WTC11 (cell line): ENCODE data around the gene SNAPC4. TPM values are rescaled to one million over a fixed set of nuclear protein-coding genes. Genes with fewer than 3 reads are reported as not detected.

ENCODE experiments used
- AFF4 ChIP-seq: sonication (generic); formaldehyde crosslinking; IDR thresholded peaks from 2 replicates; pipeline ENCODE4 v1.8.1; 2023; ENCODE audit warnings: mild to moderate bottlenecking, missing genetic modification reagents, borderline replicate concordance
- AR ChIP-seq: fragments of 250-450 bp; sonication (Bioruptor Pico); IDR thresholded peaks from 2 replicates; pipeline ENCODE4 v1.9.0; 2021; ENCODE audit warnings: mild to moderate bottlenecking
- ARID4B ChIP-seq: sonication (generic); formaldehyde crosslinking; IDR thresholded peaks from 2 replicates; pipeline ENCODE4 v1.8.0; 2023; ENCODE audit warnings: missing genetic modification reagents, mild to moderate bottlenecking, borderline replicate concordance
- CREB1 ChIP-seq: sonication (generic); formaldehyde crosslinking; IDR thresholded peaks from 2 replicates; pipeline ENCODE4 v1.8.0; 2023; ENCODE audit warnings: mild to moderate bottlenecking, missing genetic modification reagents
- E2F1 ChIP-seq: sonication (generic); formaldehyde crosslinking; IDR thresholded peaks from 2 replicates; pipeline ENCODE4 v1.8.0; 2022; ENCODE audit warnings: mild to moderate bottlenecking, missing genetic modification reagents
- ELF4 ChIP-seq: sonication (generic); formaldehyde crosslinking; IDR thresholded peaks from 2 replicates; pipeline ENCODE4 v1.8.1; 2022; ENCODE audit warnings: low read depth, mild to moderate bottlenecking, moderate library complexity, missing genetic modification reagents
- FOXK1 ChIP-seq: sonication (generic); formaldehyde crosslinking; IDR thresholded peaks from 2 replicates; pipeline ENCODE4 v1.8.0; 2022; ENCODE audit warnings: mild to moderate bottlenecking, moderate library complexity, missing genetic modification reagents
- GRHL2 ChIP-seq: fragments of 250-450 bp; sonication (Bioruptor Pico); IDR thresholded peaks from 2 replicates; pipeline ENCODE4 v1.8.0; 2022; ENCODE audit warnings: mild to moderate bottlenecking, moderate library complexity; ENCODE audit not compliant: insufficient replicate concordance, severe bottlenecking
- IRF2 ChIP-seq: sonication (generic); formaldehyde crosslinking; IDR thresholded peaks from 2 replicates; pipeline ENCODE4 v1.8.0; 2022; ENCODE audit warnings: low read depth, missing genetic modification reagents, borderline replicate concordance
- MLX ChIP-seq: sonication (generic); formaldehyde crosslinking; IDR thresholded peaks from 2 replicates; pipeline ENCODE4 v1.8.1; 2023; ENCODE audit warnings: mild to moderate bottlenecking, missing genetic modification reagents, moderate library complexity
- NFYB ChIP-seq: sonication (generic); formaldehyde crosslinking; conservative IDR thresholded peaks from 2 replicates; pipeline ENCODE4 v1.8.0; 2022; ENCODE audit warnings: low read depth, missing genetic modification reagents
- OVOL2 ChIP-seq: fragments of 250-450 bp; sonication (Bioruptor Pico); IDR thresholded peaks from 2 replicates; pipeline ENCODE4 v1.9.0; 2021; ENCODE audit warnings: mild to moderate bottlenecking, borderline replicate concordance
- PREB ChIP-seq: sonication (generic); formaldehyde crosslinking; IDR thresholded peaks from 2 replicates; pipeline ENCODE4 v1.8.1; 2022; ENCODE audit warnings: mild to moderate bottlenecking, missing genetic modification reagents, moderate library complexity, borderline replicate concordance
- TEAD4 ChIP-seq: sonication (generic); formaldehyde crosslinking; IDR thresholded peaks from 2 replicates; pipeline ENCODE4 v1.8.0; 2022; ENCODE audit warnings: mild to moderate bottlenecking, missing genetic modification reagents
- USF1 ChIP-seq: sonication (generic); formaldehyde crosslinking; IDR thresholded peaks from 2 replicates; pipeline ENCODE4 v1.8.0; 2022; ENCODE audit warnings: mild to moderate bottlenecking, missing genetic modification reagents
- USF2 ChIP-seq: sonication (generic); formaldehyde crosslinking; IDR thresholded peaks from 2 replicates; pipeline ENCODE4 v1.8.1; 2023; ENCODE audit warnings: mild to moderate bottlenecking, missing genetic modification reagents, moderate library complexity
- ZBTB21 ChIP-seq: sonication (generic); formaldehyde crosslinking; IDR thresholded peaks from 2 replicates; pipeline ENCODE4 v1.8.1; 2023; ENCODE audit warnings: mild to moderate bottlenecking, missing genetic modification reagents, borderline replicate concordance
- ZMAT4 ChIP-seq: fragments of 250-450 bp; sonication (Bioruptor Pico); IDR thresholded peaks from 2 replicates; pipeline ENCODE4 v1.9.0; 2021; ENCODE audit warnings: mild to moderate bottlenecking
- ZNF138 ChIP-seq: sonication (generic); formaldehyde crosslinking; conservative IDR thresholded peaks from 2 replicates; pipeline ENCODE4 v1.8.1; 2022; ENCODE audit warnings: mild to moderate bottlenecking, moderate library complexity, missing genetic modification reagents
- ZNF263 ChIP-seq: sonication (generic); formaldehyde crosslinking; IDR thresholded peaks from 2 replicates; pipeline ENCODE4 v1.8.1; 2022; ENCODE audit warnings: low read depth, mild to moderate bottlenecking, moderate library complexity, missing genetic modification reagents
- total RNA-seq: library from RNA; stranded (reverse); gene quantifications from 3 replicates; pipeline ENCODE4 v1.2.3, GENCODE V29; 2021

Gene SNAPC4
- total RNA-seq, 1 experiment from 2014 or later: 22.8 TPM

GRCh38 chr9:136363106-136363948 lies 36.6 kb downstream of the SNAPC4 start, which contains the start of gene DNLZ (continued):
- no peak for TF ChIP-seq AR (CRISPR knock-in tag)
- peak; percentile 71 for TF ChIP-seq USF2 (CRISPR knock-in tag)
- TF ChIP-seq ARID4B (CRISPR knock-in tag): peak; percentile 97
- no peak for TF ChIP-seq ZMAT4 (CRISPR knock-in tag)
- peak; percentile 52; the same call in 1 of the 2 replicates for TF ChIP-seq MLX (CRISPR knock-in tag)
- TF ChIP-seq OVOL2 (CRISPR knock-in tag): no peak; the same call in 1 of the 2 replicates
- no peak for TF ChIP-seq IRF2 (CRISPR knock-in tag)
- TF ChIP-seq ZNF138 (CRISPR knock-in tag): no peak; the same call in 1 of the 2 replicates
- peak; percentile 77; the same call in 1 of the 2 replicates for TF ChIP-seq TEAD4 (CRISPR knock-in tag)
- no peak for TF ChIP-seq AFF4 (CRISPR knock-in tag)
- TF ChIP-seq NFYB: peak; percentile 34; the same call in 1 of the 2 replicates
- TF ChIP-seq ZNF263 (CRISPR knock-in tag): no peak
- peak; percentile 94 for TF ChIP-seq E2F1 (CRISPR knock-in tag)
- TF ChIP-seq ELF4 (CRISPR knock-in tag): peak; percentile 83
- no peak for TF ChIP-seq GRHL2
- TF ChIP-seq ZBTB21: 0 out of 2 replicates have a peak, but pooled peaks have one; percentile 71
- TF ChIP-seq USF1 (CRISPR knock-in tag): peak; percentile 79
- peak; percentile 88 for TF ChIP-seq CREB1 (CRISPR knock-in tag)
- TF ChIP-seq FOXK1 (CRISPR knock-in tag): peak; percentile 91
- 0 out of 2 replicates have a peak, but pooled peaks have one; percentile 57 for TF ChIP-seq PREB (CRISPR knock-in tag)
